Fibroblast of villous mesenchyme (primary cell): Measurements from ENCODE around the gene CD81. TPM values are rescaled to one million over a fixed set of nuclear protein-coding genes. Genes with fewer than 3 reads are reported as not detected.

Experiments
- DNase-seq: peaks from one replicate; pipeline ENCODE4 v3.0.0-alpha.2; 2010; ENCODE audit warnings: low read depth
- H3K4me3 ChIP-seq: 2 replicates; pipeline ENCODE4 v1.5.1; 2011; ENCODE audit warnings: low read depth, mild to moderate bottlenecking, low read length
- CTCF ChIP-seq: IDR thresholded peaks from 2 replicates; pipeline ENCODE4 v1.5.1; 2012; ENCODE audit warnings: low read depth, mild to moderate bottlenecking, low read length; ENCODE audit not compliant: insufficient read depth
- total RNA-seq: library from RNA; depleted of rRNA; stranded (reverse); fragments of >200 nt; gene quantifications from 2 replicates; pipeline ENCODE4 v1.2.3, GENCODE V29; 2012

Gene CD81
- total RNA-seq, 1 donor: 257 TPM

GRCh38 chr11:2440646-2441045 is 63.5 kb downstream of the CD81 start:
- TF ChIP-seq CTCF: no peak
- no peak for DNase-seq
- no peak overlapping the region for H3K4me3 ChIP-seq

DNA sequence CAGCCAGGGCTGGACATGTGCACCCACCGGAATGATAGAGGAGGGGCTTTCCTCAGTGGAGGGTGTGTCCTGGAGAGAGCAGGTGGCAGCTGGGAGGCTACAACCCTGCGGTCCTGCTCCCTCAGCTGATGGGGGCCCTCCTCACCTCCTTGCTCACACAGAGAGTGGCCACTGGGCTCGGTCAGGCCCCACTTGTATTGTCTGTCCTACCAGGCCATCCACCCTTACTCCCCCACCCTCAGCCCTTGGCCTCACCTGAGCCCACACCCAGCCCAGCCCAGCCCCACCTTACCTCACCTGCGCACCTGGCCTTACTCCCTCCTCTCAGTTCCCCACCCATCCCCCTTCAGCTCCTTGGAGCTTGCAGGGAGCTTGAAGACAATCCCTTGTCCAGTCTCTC is 64.1 kb downstream of the CD81 start:
- no peak for DNase-seq
- TF ChIP-seq CTCF: no peak
- no peak overlapping the region for H3K4me3 ChIP-seq

DNA sequence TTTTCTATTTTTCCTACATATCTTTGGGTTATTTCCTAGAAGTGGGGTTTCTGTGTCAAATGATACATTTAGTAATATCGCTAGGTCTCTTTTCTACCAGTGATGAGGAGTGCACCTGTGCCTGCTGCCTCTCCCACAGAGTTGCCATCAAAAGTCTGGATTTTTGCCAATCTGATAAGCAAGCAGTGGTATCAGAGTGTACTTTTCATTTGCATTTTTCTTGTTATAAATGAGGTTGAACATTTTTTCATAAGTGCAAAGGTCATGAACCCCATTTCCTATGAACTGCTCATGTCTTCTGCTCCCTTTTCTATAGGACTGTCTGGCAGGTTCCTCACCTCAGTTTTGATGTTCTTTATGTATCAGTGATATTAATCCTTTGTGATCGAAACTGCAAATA is 65.5 kb downstream of the CD81 start:
- DNase-seq: no peak
- TF ChIP-seq CTCF: no peak

GRCh38 chr11:2443406-2443805 is 66.3 kb downstream of the CD81 start:
- no peak for DNase-seq
- no peak overlapping the region for H3K4me3 ChIP-seq
- TF ChIP-seq CTCF: no peak

More for the DNA sequence above, 65.5 kb downstream of the CD81 start:
- no peak overlapping the region for H3K4me3 ChIP-seq

DNA sequence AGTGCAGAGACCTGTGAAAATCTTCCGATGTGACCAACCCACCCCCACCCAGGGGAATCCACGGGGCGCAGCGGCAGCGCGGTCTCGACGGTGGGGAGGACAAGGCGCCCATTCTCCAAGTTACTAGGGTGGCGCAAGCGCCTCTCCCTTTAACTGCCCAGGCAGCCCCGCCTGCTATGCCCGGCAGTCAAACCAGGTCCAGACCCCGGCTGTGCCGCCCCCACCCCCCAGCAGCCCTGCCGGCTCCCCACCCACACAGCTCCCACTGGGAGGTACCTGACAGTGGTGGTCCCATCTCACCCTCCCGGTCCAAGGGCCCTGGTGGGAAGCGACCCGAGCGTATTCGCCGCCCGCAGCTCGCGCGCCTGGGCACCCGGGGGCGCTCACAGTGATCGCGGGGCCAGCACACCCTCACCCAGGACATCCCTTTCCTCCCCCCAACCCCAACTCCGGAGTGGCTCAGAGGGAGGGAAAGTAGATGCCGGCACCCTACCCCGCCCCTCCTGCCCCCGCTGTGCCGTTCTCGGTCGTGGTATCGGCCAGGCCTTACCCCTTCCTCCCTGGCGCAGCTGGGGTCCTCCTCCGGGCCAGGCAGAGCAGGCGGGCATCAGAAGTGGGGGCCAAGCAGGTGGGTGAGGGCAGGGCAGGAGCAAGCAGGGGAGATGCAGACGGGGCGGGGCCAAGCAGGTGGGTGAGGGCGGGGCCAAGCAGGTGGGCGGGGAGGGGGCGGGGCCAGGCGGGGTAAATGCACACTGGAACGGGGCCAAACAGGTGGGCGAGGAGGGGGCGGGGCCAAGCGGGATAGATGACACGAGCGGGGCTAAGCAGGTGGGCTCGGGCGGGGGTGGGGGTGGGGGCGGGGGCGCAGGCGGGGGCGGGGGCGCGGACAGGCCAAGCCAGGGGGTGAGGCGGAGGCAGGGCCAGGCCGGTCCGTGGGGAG is 67.0 kb downstream of the CD81 start, which contains the start of gene TRPM5:
Gene TRPM5 (minus strand): TSS at position 634 of the 940 bp plus-strand sequence. CDS start 21,478 bp downstream, outside the sequence.
- no peak for DNase-seq
- H3K4me3 ChIP-seq: no peak within 1 kb of the TSS
- no peak for TF ChIP-seq CTCF

DNA sequence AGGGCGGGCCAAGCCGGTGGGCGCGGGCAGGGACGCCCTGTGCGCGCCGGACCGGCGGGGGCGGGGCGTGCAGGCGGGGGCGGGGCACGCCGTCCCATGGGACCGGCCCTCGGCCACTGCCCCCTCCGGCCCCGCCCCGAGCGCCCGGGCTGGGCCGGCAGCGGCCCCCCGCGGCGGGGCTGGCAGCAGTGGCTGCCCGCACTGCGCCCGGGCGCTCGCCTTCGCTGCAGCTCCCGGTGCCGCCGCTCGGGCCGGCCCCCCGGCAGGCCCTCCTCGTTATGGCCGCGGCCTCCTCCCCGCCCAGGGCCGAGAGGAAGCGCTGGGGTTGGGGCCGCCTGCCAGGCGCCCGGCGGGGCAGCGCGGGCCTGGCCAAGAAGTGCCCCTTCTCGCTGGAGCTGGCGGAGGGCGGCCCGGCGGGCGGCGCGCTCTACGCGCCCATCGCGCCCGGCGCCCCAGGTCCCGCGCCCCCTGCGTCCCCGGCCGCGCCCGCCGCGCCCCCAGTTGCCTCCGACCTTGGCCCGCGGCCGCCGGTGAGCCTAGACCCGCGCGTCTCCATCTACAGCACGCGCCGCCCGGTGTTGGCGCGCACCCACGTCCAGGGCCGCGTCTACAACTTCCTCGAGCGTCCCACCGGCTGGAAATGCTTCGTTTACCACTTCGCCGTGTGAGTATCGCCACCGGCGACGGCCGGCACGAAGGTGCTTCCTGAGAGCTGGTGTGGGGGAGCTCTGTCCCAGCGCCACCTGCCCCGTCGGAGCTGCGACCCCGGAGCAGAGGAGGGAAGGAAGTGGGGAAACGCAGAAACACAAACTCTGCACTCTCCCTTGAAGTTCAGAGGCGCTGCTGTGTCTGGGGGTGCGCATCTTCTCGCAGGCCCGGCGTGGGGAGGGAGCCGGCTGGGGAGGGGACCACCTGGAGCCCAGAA is 68.0 kb downstream of the CD81 start, which contains the start of gene KCNQ1:
Gene KCNQ1 (plus strand): TSS at position 188 of the 925 bp plus-strand sequence. CDS start 91 bp downstream, at position 279.
- H3K4me3 ChIP-seq: no peak within 1 kb of the TSS
- no peak for DNase-seq
- no peak for TF ChIP-seq CTCF
